Spleen (tissue), 7 donors: Measurements from ENCODE around the gene SEBOX.

Source experiments
- POLR2A ChIP-seq, 3 donors: fragments of 450-650 bp; IDR thresholded peaks; one replicate each; pipeline ENCODE4 v1.5.1; 2017; ENCODE audit warnings: antibody characterized with exemption in 3 of 3, mild to moderate bottlenecking in 1 of 3
- POLR2AphosphoS5 ChIP-seq, 3 donors: sonication (generic); formaldehyde crosslinking; IDR thresholded peaks; one replicate each; pipeline ENCODE4 v1.5.1; 2017; ENCODE audit warnings: antibody characterized with exemption in 3 of 3
- TF ChIP-seq, protein P1 (sequence below), 11 experiments: fragments of 200-600 bp in 7 of 11; fragments of 450-650 bp in 4 of 11; sonication (generic) in 4 of 11; IDR thresholded peaks in 8 of 11; conservative IDR thresholded peaks in 3 of 11; 1 replicate in 7 of 11; 2 replicates in 4 of 11; pipeline versions ENCODE4 v1.4.0 to v1.8.0; 2016 to 2021; ENCODE audit warnings: antibody characterized with exemption in 11 of 11, inconsistent platforms in 4 of 11, mild to moderate bottlenecking in 1 of 11
- donor health status: DM: no; HTN: no; CAD: no; lungs with moderate emphysema.
- donor health status: DM: no; HTN: no; CAD: no.
- donor health status: DM: no; HTN: no; CAD: no.

DNA sequence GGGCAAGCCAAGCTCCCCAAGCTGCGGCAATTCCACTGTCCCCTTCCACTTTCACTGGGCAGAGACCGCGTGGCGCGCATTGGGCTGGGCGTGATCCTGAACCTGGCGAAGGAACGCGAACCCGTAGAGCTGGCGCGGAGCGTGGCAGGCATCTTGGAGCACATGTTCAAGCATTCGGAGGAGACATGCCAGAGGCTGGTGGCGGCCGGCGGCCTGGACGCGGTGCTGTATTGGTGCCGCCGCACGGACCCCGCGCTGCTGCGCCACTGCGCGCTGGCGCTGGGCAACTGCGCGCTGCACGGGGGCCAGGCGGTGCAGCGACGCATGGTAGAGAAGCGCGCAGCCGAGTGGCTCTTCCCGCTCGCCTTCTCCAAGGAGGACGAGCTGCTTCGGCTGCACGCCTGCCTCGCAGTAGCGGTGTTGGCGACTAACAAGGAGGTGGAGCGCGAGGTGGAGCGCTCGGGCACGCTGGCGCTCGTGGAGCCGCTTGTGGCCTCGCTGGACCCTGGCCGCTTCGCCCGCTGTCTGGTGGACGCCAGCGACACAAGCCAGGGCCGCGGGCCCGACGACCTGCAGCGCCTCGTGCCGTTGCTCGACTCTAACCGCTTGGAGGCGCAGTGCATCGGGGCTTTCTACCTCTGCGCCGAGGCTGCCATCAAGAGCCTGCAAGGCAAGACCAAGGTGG lies 16.3 kb upstream of the SEBOX start:
- TF ChIP-seq POLR2A (IDR thresholded peaks at IDR 0.05) (no peak), POLR2AphosphoS5 (IDR thresholded peaks at IDR 0.05) (peak in 2 of 3 donors; percentile 32 to 58)
- TF ChIP-seq, protein P1, sequence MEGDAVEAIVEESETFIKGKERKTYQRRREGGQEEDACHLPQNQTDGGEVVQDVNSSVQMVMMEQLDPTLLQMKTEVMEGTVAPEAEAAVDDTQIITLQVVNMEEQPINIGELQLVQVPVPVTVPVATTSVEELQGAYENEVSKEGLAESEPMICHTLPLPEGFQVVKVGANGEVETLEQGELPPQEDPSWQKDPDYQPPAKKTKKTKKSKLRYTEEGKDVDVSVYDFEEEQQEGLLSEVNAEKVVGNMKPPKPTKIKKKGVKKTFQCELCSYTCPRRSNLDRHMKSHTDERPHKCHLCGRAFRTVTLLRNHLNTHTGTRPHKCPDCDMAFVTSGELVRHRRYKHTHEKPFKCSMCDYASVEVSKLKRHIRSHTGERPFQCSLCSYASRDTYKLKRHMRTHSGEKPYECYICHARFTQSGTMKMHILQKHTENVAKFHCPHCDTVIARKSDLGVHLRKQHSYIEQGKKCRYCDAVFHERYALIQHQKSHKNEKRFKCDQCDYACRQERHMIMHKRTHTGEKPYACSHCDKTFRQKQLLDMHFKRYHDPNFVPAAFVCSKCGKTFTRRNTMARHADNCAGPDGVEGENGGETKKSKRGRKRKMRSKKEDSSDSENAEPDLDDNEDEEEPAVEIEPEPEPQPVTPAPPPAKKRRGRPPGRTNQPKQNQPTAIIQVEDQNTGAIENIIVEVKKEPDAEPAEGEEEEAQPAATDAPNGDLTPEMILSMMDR (IDR thresholded peaks at IDR 0.05 in 8 of 11, conservative IDR thresholded peaks at IDR 0.05 in 3 of 11) = peak in 5 of 11 experiments; percentile 10 to 40 (median 26)
